ENCODE data around the gene VPS13D.

VPS13D gene

GRCh38 chr1:12539705-12540579 lies 310.1 kb downstream of the VPS13D start:
- DNase-seq (ENCODE audit: low read depth in 2 of 2), result no peak

GRCh38 chr1:12540580-12541273 lies 310.9 kb downstream of the VPS13D start:
- DNase-seq (ENCODE audit: low read depth in 2 of 2), result no peak

- DNase-seq (ENCODE audit: low read depth in 2 of 2), result no peak
Measured at GRCh38 chr1:12541274-12542137, 311.7 kb downstream of the VPS13D start.

GRCh38 chr1:12542138-12542465 lies 312.3 kb downstream of the VPS13D start:
- no peak for DNase-seq (ENCODE audit: low read depth in 2 of 2)

GRCh38 chr1:12542616-12543592 lies 313.1 kb downstream of the VPS13D start:
- no peak for DNase-seq (ENCODE audit: low read depth in 2 of 2)

- no peak for DNase-seq (ENCODE audit: low read depth in 2 of 2)
Measured at GRCh38 chr1:12543740-12544154, 313.9 kb downstream of the VPS13D start.

GRCh38 chr1:12544357-12544756 lies 314.5 kb downstream of the VPS13D start:
- DNase-seq (ENCODE audit: low read depth in 2 of 2), result no peak

GRCh38 chr1:12544992-12545391 lies 315.2 kb downstream of the VPS13D start:
- DNase-seq (ENCODE audit: low read depth in 2 of 2), result no peak

- DNase-seq (ENCODE audit: low read depth in 2 of 2), result no peak
Measured at GRCh38 chr1:12546771-12547585, 317.1 kb downstream of the VPS13D start.

GRCh38 chr1:12547586-12548225 lies 317.9 kb downstream of the VPS13D start:
- no peak for DNase-seq (ENCODE audit: low read depth in 2 of 2)

- DNase-seq (ENCODE audit: low read depth in 2 of 2), result no peak
Measured at GRCh38 chr1:12548279-12548972, 318.6 kb downstream of the VPS13D start.

- no peak for DNase-seq (ENCODE audit: low read depth in 2 of 2)
Measured at GRCh38 chr1:12548973-12549459, 319.2 kb downstream of the VPS13D start.

GRCh38 chr1:12549460-12550349 lies 319.9 kb downstream of the VPS13D start:
- DNase-seq (ENCODE audit: low read depth in 2 of 2), result no peak

- DNase-seq (ENCODE audit: low read depth in 2 of 2), result no peak
Measured at GRCh38 chr1:12551584-12551983, 321.8 kb downstream of the VPS13D start.

GRCh38 chr1:12552111-12552888 lies 322.5 kb downstream of the VPS13D start:
- DNase-seq (ENCODE audit: low read depth in 2 of 2), result no peak

- DNase-seq (ENCODE audit: low read depth in 2 of 2), result no peak
Measured at GRCh38 chr1:12552951-12553921, 323.4 kb downstream of the VPS13D start.

Measured in activated CD8-positive, alpha-beta memory T cell treated with anti-CD3 and anti-CD28 coated beads for 4 hours (primary cell).